ENCODE results near the gene TDRD7.

Gene TDRD7

GRCh38 chr9:97413462-97413861 lies 1.6 kb downstream of the TDRD7 start:
- H3K36me3 ChIP-seq (ENCODE audit: insufficient read depth, low read length): no peaks in the 10 kb centered on the region
- no peak overlapping the region; the same call in 1 of the 2 replicates for H3K4me2 ChIP-seq (ENCODE audit: low read length)
- no peaks in the 10 kb centered on the region for H3F3A ChIP-seq (ENCODE audit: insufficient read depth, low read length)
- H3K4me1 ChIP-seq (ENCODE audit: insufficient read depth, low read length, severe bottlenecking): peaks cover 14% of the 10 kb centered on the region
- no peaks in the 10 kb centered on the region for H3K9me3 ChIP-seq (ENCODE audit: low read length)
- H3K9me2 ChIP-seq (ENCODE audit: low read depth, low read length): no peaks in the 10 kb centered on the region
- no peaks in the 10 kb centered on the region for H3K27me3 ChIP-seq (ENCODE audit: insufficient read depth, low read length)
- H3K27ac ChIP-seq (ENCODE audit: low read depth, low read length, poor library complexity, severe bottlenecking): no peak overlapping the region
- TF ChIP-seq EZH2 (IDR thresholded peaks at IDR 0.05; ENCODE audit: borderline replicate concordance, low read length) (no peak), CTCF (IDR thresholded peaks at IDR 0.05; ENCODE audit: low read length) (no peak)
- no peak overlapping the region for H3K9ac ChIP-seq (ENCODE audit: low read length)
- no peak overlapping the region for H3K4me3 ChIP-seq (ENCODE audit: low read depth, low read length, poor library complexity, severe bottlenecking)
- H4K20me1 ChIP-seq (ENCODE audit: insufficient read depth, low read length): no peaks in the 10 kb centered on the region
- H2AFZ ChIP-seq (ENCODE audit: low read length): no peak overlapping the region
- no peaks in the 10 kb centered on the region for H3K79me2 ChIP-seq (ENCODE audit: insufficient read depth, low read length)

GRCh38 chr9:97415146-97415545 lies 3.2 kb downstream of the TDRD7 start:
- no peak overlapping the region for H3K27ac ChIP-seq (ENCODE audit: low read depth, low read length, poor library complexity, severe bottlenecking)
- peaks cover 14% of the 10 kb centered on the region for H3K4me1 ChIP-seq (ENCODE audit: insufficient read depth, low read length, severe bottlenecking)
- no peaks in the 10 kb centered on the region for H3F3A ChIP-seq (ENCODE audit: insufficient read depth, low read length)
- H3K9ac ChIP-seq (ENCODE audit: low read length): no peak overlapping the region
- TF ChIP-seq EZH2 (IDR thresholded peaks at IDR 0.05; ENCODE audit: borderline replicate concordance, low read length) (no peak), CTCF (IDR thresholded peaks at IDR 0.05; ENCODE audit: low read length) (no peak)
- H3K4me2 ChIP-seq (ENCODE audit: low read length): no peak overlapping the region
- H2AFZ ChIP-seq (ENCODE audit: low read length): no peak overlapping the region
- H4K20me1 ChIP-seq (ENCODE audit: insufficient read depth, low read length): no peaks in the 10 kb centered on the region
- no peaks in the 10 kb centered on the region for H3K79me2 ChIP-seq (ENCODE audit: insufficient read depth, low read length)
- H3K9me2 ChIP-seq (ENCODE audit: low read depth, low read length): no peaks in the 10 kb centered on the region
- no peak overlapping the region for H3K4me3 ChIP-seq (ENCODE audit: low read depth, low read length, poor library complexity, severe bottlenecking)
- H3K9me3 ChIP-seq (ENCODE audit: low read length): no peaks in the 10 kb centered on the region
- H3K27me3 ChIP-seq (ENCODE audit: insufficient read depth, low read length): no peaks in the 10 kb centered on the region
- H3K36me3 ChIP-seq (ENCODE audit: insufficient read depth, low read length): no peaks in the 10 kb centered on the region

- H3K9ac ChIP-seq (ENCODE audit: low read length): no peak overlapping the region
- no peaks in the 10 kb centered on the region for H3F3A ChIP-seq (ENCODE audit: insufficient read depth, low read length)
- no peaks in the 10 kb centered on the region for H3K9me3 ChIP-seq (ENCODE audit: low read length)
- no peaks in the 10 kb centered on the region for H3K79me2 ChIP-seq (ENCODE audit: insufficient read depth, low read length)
- no peak overlapping the region for H3K4me3 ChIP-seq (ENCODE audit: low read depth, low read length, poor library complexity, severe bottlenecking)
- H3K4me1 ChIP-seq (ENCODE audit: insufficient read depth, low read length, severe bottlenecking): no peaks in the 10 kb centered on the region
- TF ChIP-seq EZH2 (IDR thresholded peaks at IDR 0.05; ENCODE audit: borderline replicate concordance, low read length): no peak
- no peak for TF ChIP-seq CTCF (IDR thresholded peaks at IDR 0.05; ENCODE audit: low read length)
- no peaks in the 10 kb centered on the region for H3K27me3 ChIP-seq (ENCODE audit: insufficient read depth, low read length)
- no peaks in the 10 kb centered on the region for H3K36me3 ChIP-seq (ENCODE audit: insufficient read depth, low read length)
- H3K4me2 ChIP-seq (ENCODE audit: low read length): no peak overlapping the region
- no peak overlapping the region for H2AFZ ChIP-seq (ENCODE audit: low read length)
- no peaks in the 10 kb centered on the region for H3K9me2 ChIP-seq (ENCODE audit: low read depth, low read length)
- no peak overlapping the region for H3K27ac ChIP-seq (ENCODE audit: low read depth, low read length, poor library complexity, severe bottlenecking)
- H4K20me1 ChIP-seq (ENCODE audit: insufficient read depth, low read length): no peaks in the 10 kb centered on the region
These were observed 7.0 kb downstream of the TDRD7 start for GRCh38 chr9:97418880-97419279.

Measured in OCI-LY1 (cell line).